GM06990 (cell line): ENCODE data around the gene COQ5.
"Not testable (repeated sequence)": the region's sequence is repeated elsewhere in the genome, so short reads cannot be mapped to it uniquely, and the experiment has no call there.

Source experiments
- DNase-seq: peaks from one replicate; pipeline ENCODE4 v3.0.0-alpha.2; 2011; ENCODE audit not compliant: insufficient read length; ENCODE audit errors: extremely low read depth
- H3K27me3 ChIP-seq: replicated peaks from 2 replicates; pipeline ENCODE4 v1.6.0; 2011; ENCODE audit warnings: low read length; ENCODE audit not compliant: control insufficient read depth, insufficient read depth
- H3K36me3 ChIP-seq: 2 replicates; pipeline ENCODE4 v1.5.1; 2011; ENCODE audit warnings: low read length; ENCODE audit not compliant: control insufficient read depth, insufficient read depth
- H3K4me3 ChIP-seq: replicated peaks from 2 replicates; pipeline ENCODE4 v1.5.1; 2011; ENCODE audit warnings: low read depth, mild to moderate bottlenecking, control low read depth, low read length
- CTCF ChIP-seq: IDR thresholded peaks from 2 replicates; pipeline ENCODE4 v1.5.1; 2011; ENCODE audit warnings: low read length, control low read depth, mild to moderate bottlenecking, inconsistent platforms; ENCODE audit not compliant: insufficient read depth, poor library complexity, severe bottlenecking

The COQ5 gene

GRCh38 chr12:120495186-120495730 lies 33.7 kb downstream of the COQ5 start:
- TF ChIP-seq CTCF = no peak
- DNase-seq = no peak
- no peaks in the 10 kb centered on the region for H3K27me3 ChIP-seq
- peak overlapping the region; percentile 93 for H3K4me3 ChIP-seq
- peaks cover 8% of the 10 kb centered on the region for H3K36me3 ChIP-seq

- DNase-seq = no peak
- H3K4me3 ChIP-seq = no peak overlapping the region
- H3K36me3 ChIP-seq = peaks cover 5% of the 10 kb centered on the region
- no peak for TF ChIP-seq CTCF
- H3K27me3 ChIP-seq = no peaks in the 10 kb centered on the region
Observed at GRCh38 chr12:120490833-120491512, 38.0 kb downstream of the COQ5 start.

GRCh38 chr12:120490325-120490724 lies 38.6 kb downstream of the COQ5 start:
- DNase-seq = no peak
- TF ChIP-seq CTCF = no peak
- Histone ChIP-seq H3K27me3 (no peaks in the 10 kb centered on the region), H3K36me3 (peaks cover 5% of the 10 kb centered on the region), H3K4me3 (no peak overlapping the region)

GRCh38 chr12:120489018-120489417 lies 39.9 kb downstream of the COQ5 start:
- Histone ChIP-seq H3K4me3 (no peak overlapping the region), H3K36me3 (peaks cover 5% of the 10 kb centered on the region), H3K27me3 (no peaks in the 10 kb centered on the region)
- DNase-seq = no peak
- TF ChIP-seq CTCF = no peak

- no peak for TF ChIP-seq CTCF
- H3K27me3 ChIP-seq = no peaks in the 10 kb centered on the region
- peaks cover 5% of the 10 kb centered on the region for H3K36me3 ChIP-seq
- no peak for DNase-seq
- H3K4me3 ChIP-seq = no peak overlapping the region
Observed at GRCh38 chr12:120488057-120488640, 40.8 kb downstream of the COQ5 start.

- DNase-seq, H3K36me3 ChIP-seq, H3K4me3 ChIP-seq, H3K27me3 ChIP-seq: not testable (repeated sequence)
Observed at GRCh38 chr12:120487552-120487951, 41.4 kb downstream of the COQ5 start.
